Umbilical cord (tissue), 2 donors: ENCODE measurements around the gene ZNF625. TPM values are rescaled to one million over a fixed set of nuclear protein-coding genes. Genes with fewer than 3 reads are reported as not detected.

Source experiments
- DNase-seq: peaks from one replicate; pipeline ENCODE4 v3.0.0-alpha.2; 2015; ENCODE audit warnings: low spot score
- total RNA-seq: library from RNA; depleted of rRNA; stranded (reverse); fragments of >200 nt; gene quantifications from one replicate; pipeline ENCODE4 v1.2.3, GENCODE V29; 2014; ENCODE audit warnings: low replicate concordance; ENCODE audit not compliant: insufficient read depth

The ZNF625 gene
- 16.1 TPM for total RNA-seq

DNA sequence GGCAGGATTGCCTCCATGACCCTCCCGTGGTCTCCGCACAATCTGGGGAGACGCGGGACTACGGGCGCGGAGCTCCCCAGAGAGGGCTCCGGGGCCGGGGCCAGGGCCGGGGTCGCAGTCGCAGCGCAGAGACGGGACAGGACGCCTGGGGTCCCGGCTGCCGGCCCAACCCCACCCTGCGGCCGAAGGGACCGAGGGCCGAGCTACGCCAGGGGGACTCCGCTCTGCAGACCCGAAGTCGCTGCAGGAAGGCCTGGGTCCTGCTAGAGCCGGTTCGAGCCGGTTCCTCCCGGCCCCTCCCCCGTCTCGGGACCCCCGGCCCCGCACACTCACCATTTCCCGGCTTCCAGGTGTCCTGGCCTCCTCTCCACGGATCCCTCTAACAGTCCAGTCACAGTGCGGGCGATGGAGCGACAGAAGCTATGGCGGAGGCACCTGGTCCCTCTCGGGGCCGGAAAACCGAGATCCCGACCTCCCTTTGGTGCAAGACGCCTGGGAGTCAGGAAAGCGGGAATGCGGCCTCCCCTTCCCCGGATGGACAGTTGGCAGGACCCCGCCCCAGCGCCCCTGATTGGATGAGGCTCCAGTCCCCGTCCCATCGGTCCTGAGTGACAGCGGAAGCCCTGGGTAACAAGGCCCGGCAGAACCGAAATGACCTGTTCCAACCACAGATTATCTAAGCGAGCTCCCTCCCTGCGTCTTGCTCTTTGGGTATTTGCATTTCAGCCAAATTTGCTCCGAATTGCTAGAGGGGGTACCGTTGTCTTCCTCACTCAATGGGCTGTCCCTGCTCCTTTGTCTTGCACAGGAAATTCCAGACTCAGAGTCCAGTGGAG, at the start of gene ZNF625:
ZNF625 (minus strand) TSS at position 512 of the 836 bp plus-strand sequence; CDS start at position 336, 176 bp downstream.
- peak; percentile 96 for DNase-seq

DNA sequence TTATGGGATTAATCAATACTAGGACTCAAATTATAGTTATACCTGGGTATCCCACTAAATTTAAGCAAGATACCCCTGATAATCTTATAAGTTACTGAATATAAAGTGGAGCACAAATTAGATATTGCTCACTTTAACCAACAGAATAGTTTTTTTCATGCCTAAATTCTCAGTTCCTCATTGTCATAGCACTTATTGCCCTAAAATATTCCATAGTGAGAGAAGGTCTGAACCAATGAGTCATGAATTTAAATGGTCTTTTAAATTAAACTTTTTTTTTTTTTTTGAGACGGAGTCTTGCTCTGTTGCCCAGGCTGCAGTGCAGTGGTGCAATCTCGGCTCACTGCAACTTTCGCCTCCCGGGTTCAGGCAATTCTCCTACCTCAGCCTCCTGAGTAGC, 48.8 kb upstream of the ZNF625 start:
- no peak for DNase-seq

DNA sequence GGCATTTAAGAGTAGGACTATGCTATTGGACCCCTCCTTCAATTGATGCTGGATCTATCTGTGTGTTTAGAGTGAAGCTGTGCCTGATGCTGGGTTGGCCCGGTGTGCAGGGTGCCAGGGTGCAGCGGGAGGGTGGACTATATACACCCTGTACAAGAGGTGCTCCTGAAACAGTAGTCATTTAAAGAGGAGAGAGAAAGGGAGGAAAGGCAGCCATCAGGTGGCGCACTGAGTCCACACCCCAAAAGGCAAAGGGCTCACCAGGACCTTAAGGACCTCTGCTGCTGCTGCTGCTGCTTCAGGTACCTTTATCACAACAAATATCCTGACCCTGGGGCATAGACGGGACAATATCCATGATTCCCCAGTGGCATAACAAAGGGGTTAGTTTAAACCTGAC, 45.7 kb upstream of the ZNF625 start:
- no peak for DNase-seq

DNA sequence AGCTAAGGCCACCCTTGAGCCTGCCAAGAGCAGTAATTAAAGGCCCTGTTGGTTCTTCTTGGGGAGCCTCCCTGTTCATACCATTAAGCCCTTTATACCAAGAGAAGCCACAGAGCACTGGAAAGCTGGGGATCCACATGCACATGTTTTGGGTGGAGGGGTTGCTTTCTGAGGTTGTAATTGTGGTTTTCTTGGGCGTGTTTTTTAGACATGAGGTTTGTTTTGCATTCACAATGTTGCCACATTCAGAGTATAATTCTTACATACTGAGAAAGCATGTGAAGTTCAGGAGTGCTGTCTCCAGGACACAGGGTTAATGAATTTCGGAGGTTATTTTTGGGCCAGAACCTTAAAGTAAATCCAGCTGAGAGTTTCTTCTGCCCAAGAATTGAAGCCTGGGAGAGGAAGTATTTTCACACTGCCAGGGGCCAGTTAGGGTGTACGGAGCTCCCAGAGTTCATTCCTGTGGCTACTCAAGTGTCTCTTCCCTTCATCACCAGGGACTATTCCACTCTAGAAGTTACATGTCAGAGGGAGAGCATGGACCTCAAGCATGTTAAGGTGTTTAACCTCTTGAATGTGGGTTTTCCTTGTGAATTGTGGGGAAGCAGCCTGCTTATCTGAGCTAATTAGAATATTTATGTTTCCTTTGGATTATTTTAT, 43.4 kb upstream of the ZNF625 start:
- DNase-seq = no peak

GRCh38 chr19:12198136-12198535, 41.6 kb upstream of the ZNF625 start:
- no peak for DNase-seq

DNA sequence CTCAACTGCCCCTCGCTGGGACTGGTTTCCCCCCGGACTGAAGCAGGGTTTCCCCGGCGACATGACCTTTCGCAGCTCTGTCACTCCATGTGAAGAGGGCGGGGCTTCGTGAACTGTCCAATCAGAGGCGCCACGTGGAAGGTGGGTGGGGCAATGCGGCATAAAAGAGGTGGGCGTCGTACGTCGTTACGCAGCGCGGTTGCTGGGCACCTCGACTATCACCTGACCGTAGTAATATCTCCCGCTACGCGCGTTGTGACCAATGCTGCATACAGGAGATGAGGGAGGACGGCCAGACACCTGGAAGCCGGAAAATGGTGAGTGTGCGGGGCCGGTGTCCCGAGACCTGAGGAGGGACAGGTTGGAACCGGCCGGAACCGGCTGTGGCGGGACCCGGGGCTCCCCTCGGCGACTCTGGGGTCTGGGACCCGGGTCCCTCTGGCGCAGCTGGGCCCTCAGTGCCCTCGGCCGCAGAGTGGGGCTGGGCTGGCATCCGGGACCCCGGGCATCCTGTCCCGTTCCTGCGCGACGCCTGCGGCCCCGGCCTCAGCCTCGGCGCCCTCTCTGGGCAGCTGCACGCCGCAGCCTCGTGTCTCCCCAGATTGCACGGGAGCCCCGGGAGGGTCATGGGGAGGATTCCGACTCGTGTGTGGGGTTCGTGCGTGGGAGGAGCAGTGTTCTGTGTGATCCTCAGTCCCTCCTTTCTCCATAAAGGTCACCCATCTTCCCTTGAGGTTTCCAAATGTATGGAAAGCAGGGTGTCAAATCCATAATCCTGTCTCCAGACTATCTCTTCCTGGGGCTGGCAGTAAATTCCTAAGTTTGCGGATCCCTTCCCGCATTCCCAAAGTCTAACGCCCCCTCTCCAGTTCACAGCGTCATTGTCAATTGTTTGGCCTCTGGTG, 38.5 kb upstream of the ZNF625 start:
- peak; percentile 86 for DNase-seq

- DNase-seq = no peak
Measured at GRCh38 chr19:12187625-12188024, 31.1 kb upstream of the ZNF625 start.

DNA sequence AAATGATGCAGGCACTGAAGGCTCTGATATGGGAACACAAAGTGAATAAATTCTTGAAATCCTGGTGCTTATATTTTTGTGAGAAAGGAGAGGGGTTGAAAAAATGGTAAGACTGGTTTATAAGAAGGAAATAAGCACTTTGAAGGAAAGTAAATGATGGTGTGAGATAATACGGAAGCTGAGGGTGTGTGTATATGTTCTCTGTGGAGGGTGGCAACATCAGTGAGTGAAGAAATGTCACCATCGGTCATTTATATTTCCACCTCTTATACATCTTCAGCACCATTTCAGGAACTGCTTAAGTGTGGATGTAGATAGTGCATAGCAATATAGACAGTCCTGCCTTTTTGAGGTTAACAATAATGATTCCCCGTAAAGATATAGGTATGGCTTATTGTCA, 23.8 kb upstream of the ZNF625 start:
- no peak for DNase-seq

DNA sequence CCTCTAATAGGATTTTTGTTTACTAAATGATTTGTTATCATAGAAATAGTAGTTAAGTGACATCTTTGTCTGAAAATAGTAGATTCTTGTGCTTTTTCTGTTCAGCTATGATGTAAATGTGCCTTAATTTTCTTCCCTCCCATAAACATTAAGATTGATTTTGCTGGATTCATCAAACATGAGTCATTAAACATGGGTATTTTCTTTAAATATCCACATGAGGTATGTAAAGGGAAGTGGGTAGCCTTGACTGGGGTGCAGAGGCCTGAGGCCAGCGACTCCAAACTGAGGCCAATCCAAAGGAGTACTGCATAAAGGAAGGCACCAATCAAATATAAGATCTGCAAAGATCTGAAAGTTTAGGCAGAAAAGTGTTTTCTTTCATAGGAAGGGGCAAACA, 10.1 kb upstream of the ZNF625 start:
- DNase-seq = no peak

- DNase-seq = no peak
Measured at GRCh38 chr19:12163826-12164225, 7.3 kb upstream of the ZNF625 start.

DNA sequence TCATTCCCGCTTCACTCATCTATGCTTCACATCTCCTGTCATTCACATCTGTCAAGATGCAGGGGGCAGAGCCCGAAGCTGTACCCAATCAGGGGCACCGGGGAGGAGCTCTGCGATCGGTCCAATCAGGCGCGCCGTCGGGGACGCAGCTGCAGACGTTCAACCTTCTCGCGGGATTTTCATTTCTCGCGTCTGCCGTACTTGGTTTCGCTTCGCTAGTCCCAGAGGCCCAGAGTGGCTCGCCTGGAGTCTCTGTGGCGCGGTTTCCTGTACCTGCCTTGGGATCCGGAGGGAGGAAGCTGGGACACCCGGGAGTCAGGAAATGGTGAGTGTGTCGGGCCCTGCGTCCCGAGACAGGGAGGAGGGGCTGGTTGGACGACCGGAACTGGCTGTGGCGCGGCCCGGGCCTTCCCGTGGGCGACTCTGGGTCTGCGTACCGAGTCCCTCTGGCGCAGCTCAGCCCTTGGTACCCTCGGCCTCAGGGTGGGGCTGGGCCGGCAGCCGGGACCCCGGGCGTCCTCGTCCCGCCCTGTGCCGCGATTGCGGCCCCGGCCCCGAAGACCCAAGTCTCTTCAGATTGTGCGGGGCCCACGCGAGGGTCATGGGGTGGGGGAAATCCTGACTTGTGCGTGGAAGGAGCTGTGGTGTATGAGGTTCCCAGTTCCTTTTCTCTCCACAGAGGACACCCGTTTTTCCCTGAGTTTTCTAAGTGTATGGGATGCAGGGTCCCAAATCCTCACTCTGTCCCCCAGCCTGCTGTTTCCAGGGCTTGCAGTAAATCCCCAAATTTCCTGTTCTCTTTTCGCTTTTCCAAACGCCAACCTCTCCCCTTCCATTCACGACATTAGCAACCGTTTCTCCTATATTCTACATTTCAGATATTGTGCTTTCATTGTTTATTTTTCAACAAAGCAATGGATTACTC, 6.6 kb upstream of the ZNF625 start, which contains the start of gene ZNF136:
ZNF136 (plus strand) TSS at position 215 of the 925 bp plus-strand sequence; CDS start at position 323, 108 bp downstream.
- peak; percentile 98 for DNase-seq

DNA sequence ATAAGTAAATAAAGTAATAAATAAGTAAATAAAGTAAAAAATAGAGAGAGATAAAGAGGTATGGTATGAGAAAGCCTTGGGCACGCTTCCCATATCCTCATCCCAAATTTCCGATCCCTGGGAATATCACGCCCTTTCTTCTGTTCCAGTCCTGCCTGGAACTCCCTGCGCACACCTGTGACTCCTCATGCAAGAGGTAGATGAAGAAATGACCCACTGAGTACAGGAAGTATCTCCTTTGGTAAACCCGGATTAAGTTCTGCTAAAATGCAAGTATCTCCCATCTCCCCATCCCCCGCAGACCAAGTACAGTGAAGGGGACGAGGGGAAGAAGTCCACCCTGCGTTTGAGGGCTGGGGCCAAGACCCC, 6.0 kb upstream of the ZNF625 start:
- no peak for DNase-seq

- no peak for DNase-seq
Measured at GRCh38 chr19:12159773-12160414, 3.4 kb upstream of the ZNF625 start.

DNA sequence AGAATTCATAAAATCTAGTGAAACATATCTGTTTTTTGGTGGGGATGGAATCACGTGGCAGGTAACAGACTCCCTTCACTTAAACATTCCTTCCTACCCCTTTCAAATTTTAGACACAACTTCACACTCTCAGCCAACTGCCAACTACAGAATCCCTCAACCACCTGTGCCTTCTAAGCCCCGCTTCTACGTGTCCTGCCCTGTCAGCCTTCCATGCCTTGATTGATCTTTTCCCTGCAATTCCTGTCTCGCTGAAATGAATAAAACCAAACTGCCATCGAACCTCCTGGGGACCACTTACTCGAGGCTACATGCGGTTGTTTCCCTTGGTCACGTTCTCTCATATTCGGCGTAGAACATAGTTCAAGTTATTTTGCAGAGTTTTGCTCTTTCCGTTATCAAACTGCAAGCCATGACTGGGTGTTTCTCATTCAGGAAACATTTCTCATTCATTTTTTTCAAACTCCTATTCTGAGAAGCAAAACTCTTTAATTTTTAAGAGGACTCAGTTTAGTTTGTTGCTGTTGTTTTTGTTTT, 1.1 kb downstream of the ZNF625 start:
- DNase-seq = no peak

DNA sequence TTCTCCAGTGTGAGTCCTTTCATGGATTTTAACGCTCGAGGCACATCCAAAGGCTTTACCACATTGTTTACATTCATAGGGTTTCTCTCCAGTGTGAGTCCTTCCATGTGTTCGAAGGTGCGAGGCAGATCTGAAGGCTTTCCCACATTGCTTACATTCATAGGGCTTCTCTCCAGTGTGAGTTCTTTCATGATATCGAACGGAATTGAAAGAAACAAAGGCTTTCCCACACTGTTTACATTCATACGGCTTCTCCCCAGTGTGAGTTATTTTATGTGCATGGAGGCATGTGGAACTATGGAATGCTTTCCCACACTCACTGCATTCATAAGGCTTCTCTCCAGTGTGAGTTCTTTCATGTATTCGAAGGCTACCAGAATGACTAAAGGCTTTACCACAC, 11.2 kb downstream of the ZNF625 start:
- no peak for DNase-seq

DNA sequence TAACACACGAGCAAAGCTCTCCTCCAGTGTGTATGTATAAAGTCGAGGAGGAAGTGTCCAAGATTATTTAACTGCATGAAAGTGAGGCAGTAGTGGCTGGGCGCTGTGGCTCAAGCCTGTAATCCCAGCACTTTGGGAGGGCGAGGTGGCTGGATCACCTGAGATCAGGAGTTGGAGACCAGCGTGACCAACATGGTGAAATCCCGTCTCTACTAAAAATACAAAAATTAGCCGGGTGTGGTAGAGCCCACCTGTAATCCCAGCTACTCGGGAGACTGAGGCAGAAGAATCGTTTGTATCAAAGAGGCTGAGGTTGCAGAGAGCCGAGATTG, 15.2 kb downstream of the ZNF625 start:
- no peak for DNase-seq

DNA sequence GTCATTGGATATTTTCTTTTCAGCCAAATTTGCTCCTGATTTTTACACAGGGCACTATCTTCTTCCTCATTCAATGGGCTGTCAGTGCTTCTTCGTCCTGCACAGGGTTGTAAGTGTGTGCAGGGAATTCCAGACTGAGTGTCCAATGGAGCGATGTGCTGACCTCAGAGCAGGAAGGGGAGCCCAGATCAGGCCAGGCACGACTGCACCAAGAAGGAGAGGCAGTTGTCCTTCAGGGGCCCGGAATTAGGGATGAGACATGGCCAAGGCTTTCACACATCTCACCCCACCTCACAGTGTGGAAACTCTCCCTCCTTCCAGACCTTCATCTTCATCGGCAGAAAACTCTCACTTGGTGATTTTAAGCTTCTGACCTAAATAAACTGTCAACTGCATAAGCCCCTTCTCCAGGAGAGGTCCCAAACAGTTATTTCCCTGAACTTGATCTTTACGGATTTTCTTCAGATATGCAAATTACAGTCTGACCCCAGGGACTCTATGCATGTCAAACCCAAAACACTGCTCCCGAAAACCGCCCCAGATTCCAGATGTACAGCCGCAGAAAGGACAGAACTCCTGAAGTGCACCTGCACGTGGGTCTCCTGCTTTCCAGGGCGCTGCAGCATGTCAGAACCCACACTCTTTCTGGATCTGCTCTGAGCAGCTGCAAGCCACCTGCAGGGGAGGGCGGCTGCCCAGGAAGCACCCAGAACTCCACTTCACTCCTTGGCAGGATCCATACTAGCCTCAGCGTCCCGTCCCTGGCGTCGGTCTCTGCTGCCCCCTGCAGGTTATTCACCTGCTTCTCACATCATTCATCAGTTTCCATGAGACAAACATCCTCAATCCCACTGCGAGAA, 15.8 kb downstream of the ZNF625 start:
- DNase-seq = peak; percentile 87

GRCh38 chr19:12139885-12140544, 16.5 kb downstream of the ZNF625 start, which contains the start of gene ZNF20:
ZNF20 (minus strand) TSS chr19:12140350; CDS start chr19:12140182, 168 bp downstream.
- DNase-seq = peak; percentile 98
